ENCODE results near the gene C1orf52. TPM values are rescaled to one million over a fixed set of nuclear protein-coding genes. Genes with fewer than 3 reads are reported as not detected.
A peak's percentile ranks its signal among the peaks of the same experiment; 100 is the strongest.

The C1orf52 gene
- total RNA-seq, 1 experiment from 2014 or later = 30.2 TPM

GRCh38 chr1:85245891-85246290, 13.6 kb downstream of the C1orf52 start:
- DNase-seq (ENCODE audit: low spot score) = no peak

GRCh38 chr1:85245456-85245855, 14.0 kb downstream of the C1orf52 start:
- intact Hi-C loops (cut with micrococcal nuclease; ENCODE audit: unreplicated experiment) = no loop called here
- Histone ChIP-seq H3K27me3 (replicated peaks; ENCODE audit: insufficient read depth, low read depth, low read length, poor library complexity) (no peaks in the 10 kb centered on the region), H3K9me3 (ENCODE audit: low read depth, low read length, poor library complexity, severe bottlenecking) (no peaks in the 10 kb centered on the region), H3K4me1 (ENCODE audit: insufficient read depth, low read length, poor library complexity, severe bottlenecking) (peaks cover 39% of the 10 kb centered on the region), H3K36me3 (ENCODE audit: insufficient read depth, low read length, poor library complexity, severe bottlenecking) (no peaks in the 10 kb centered on the region), H3K4me3 (ENCODE audit: low read depth, low read length, poor library complexity, severe bottlenecking) (no peak overlapping the region), H3K27ac (ENCODE audit: low read depth, low read length, poor library complexity, severe bottlenecking) (peak overlapping the region; percentile 89)
- BruUV-seq (replicated peaks) = no TSS peak
- ChIA-PET CTCF (interaction anchor here (2.2 kb wide), 1 partner anchor 9 kb away, joined by 8 read pairs; no protein-coding TSS in a partner anchor), POLR2A (ENCODE audit: low non-redundant PET) (no interaction called here)
- DNase-seq (ENCODE audit: low spot score) = peak; percentile 19
- TF ChIP-seq EZH2 (IDR thresholded peaks at IDR 0.05; ENCODE audit: borderline replicate concordance, low read depth, low read length, poor library complexity, severe bottlenecking) (no peak), CTCF (conservative IDR thresholded peaks at IDR 0.05; ENCODE audit: low read depth, low read length) (no peak)

More at GRCh38 chr1:85245891-85246290, 13.6 kb downstream of the C1orf52 start:
- ChIA-PET CTCF (no interaction called here), POLR2A (ENCODE audit: low non-redundant PET) (no interaction called here)
- Histone ChIP-seq H3K4me1 (ENCODE audit: insufficient read depth, low read length, poor library complexity, severe bottlenecking) (peaks cover 35% of the 10 kb centered on the region), H3K27ac (ENCODE audit: low read depth, low read length, poor library complexity, severe bottlenecking) (no peak overlapping the region), H3K9me3 (ENCODE audit: low read depth, low read length, poor library complexity, severe bottlenecking) (no peaks in the 10 kb centered on the region), H3K4me3 (ENCODE audit: low read depth, low read length, poor library complexity, severe bottlenecking) (no peak overlapping the region), H3K36me3 (ENCODE audit: insufficient read depth, low read length, poor library complexity, severe bottlenecking) (no peaks in the 10 kb centered on the region), H3K27me3 (replicated peaks; ENCODE audit: insufficient read depth, low read depth, low read length, poor library complexity) (no peaks in the 10 kb centered on the region)
- intact Hi-C loops (cut with micrococcal nuclease; ENCODE audit: unreplicated experiment) = no loop called here
- no TSS peak for BruUV-seq (replicated peaks)
- TF ChIP-seq CTCF (conservative IDR thresholded peaks at IDR 0.05; ENCODE audit: low read depth, low read length) = no peak
- no peak for TF ChIP-seq EZH2 (IDR thresholded peaks at IDR 0.05; ENCODE audit: borderline replicate concordance, low read depth, low read length, poor library complexity, severe bottlenecking)

GRCh38 chr1:85244271-85245061, 15.0 kb downstream of the C1orf52 start:
- no peaks in the 10 kb centered on the region for H3K9me3 ChIP-seq (ENCODE audit: low read depth, low read length, poor library complexity, severe bottlenecking)
- ChIA-PET POLR2A (ENCODE audit: low non-redundant PET) (no interaction called here), CTCF (interaction anchor here (1.1 to 2.2 kb wide), 3 partner anchors 10 to 300 kb away, joined by 3 to 8 read pairs (median 8); no protein-coding TSS in a partner anchor)
- intact Hi-C loops (cut with micrococcal nuclease; ENCODE audit: unreplicated experiment) = loop anchor here (5.0 kb wide), 1 partner anchor 42 kb away; the partner anchor contains the start of gene SYDE2
- no TSS peak for BruUV-seq (replicated peaks)
- no peaks in the 10 kb centered on the region for H3K36me3 ChIP-seq (ENCODE audit: insufficient read depth, low read length, poor library complexity, severe bottlenecking)
- H3K27me3 ChIP-seq (replicated peaks; ENCODE audit: insufficient read depth, low read depth, low read length, poor library complexity) = no peaks in the 10 kb centered on the region
- H3K4me1 ChIP-seq (ENCODE audit: insufficient read depth, low read length, poor library complexity, severe bottlenecking) = peaks cover 49% of the 10 kb centered on the region
- no peak overlapping the region for H3K4me3 ChIP-seq (ENCODE audit: low read depth, low read length, poor library complexity, severe bottlenecking)
- H3K27ac ChIP-seq (ENCODE audit: low read depth, low read length, poor library complexity, severe bottlenecking) = peak overlapping the region; percentile 89
- peak; percentile 80 for DNase-seq (ENCODE audit: low spot score)
- TF ChIP-seq CTCF (conservative IDR thresholded peaks at IDR 0.05; ENCODE audit: low read depth, low read length) (no peak), EZH2 (IDR thresholded peaks at IDR 0.05; ENCODE audit: borderline replicate concordance, low read depth, low read length, poor library complexity, severe bottlenecking) (no peak)
